ENCODE data around the gene SPAG16. TPM values are rescaled to one million over a fixed set of nuclear protein-coding genes. Genes with fewer than 3 reads are reported as not detected.

SPAG16 gene
- total and polyA plus RNA-seq, 4 donors, result 8.7 to 90.6 (median 21.6) TPM

- no peak for DNase-seq
- Histone ChIP-seq H3K9me3 (ENCODE audit: control insufficient read depth in 4 of 4, insufficient read depth in 3 of 4, low read length in 3 of 4) (peaks cover 0 to 12% (median 0%) of the 10 kb centered on the region in 4 donors), H3K36me3 (ENCODE audit: control insufficient read depth in 4 of 4, insufficient read depth in 4 of 4, low read length in 4 of 4) (no peaks in the 10 kb centered on the region), H3K27me3 (ENCODE audit: control insufficient read depth in 3 of 3, insufficient read depth in 3 of 3, low read length in 2 of 3) (no peaks in the 10 kb centered on the region), H3K9ac (ENCODE audit: insufficient read depth in 1 of 2, low read length in 2 of 2) (no peak overlapping the region), H3K27ac (ENCODE audit: low read depth in 1 of 2, low read length in 1 of 2) (no peak overlapping the region), H3K4me3 (no peak overlapping the region), H3K4me1 (ENCODE audit: control insufficient read depth in 5 of 5, insufficient read depth in 5 of 5, low read length in 5 of 5) (no peaks in the 10 kb centered on the region)
- ATAC-seq (ENCODE audit: insufficient read depth, low FRiP score), result no peak
- no peak for TF ChIP-seq CTCF (IDR thresholded peaks at IDR 0.05; ENCODE audit: control extremely low read depth, extremely low read depth)
- 80 to 84% methylated on average over 3 of the region's 3 CpGs for WGBS, 2 donors
These were observed 750.2 kb downstream of the SPAG16 start for GRCh38 chr2:214034417-214034816.

- TF ChIP-seq CTCF (IDR thresholded peaks at IDR 0.05; ENCODE audit: control extremely low read depth, extremely low read depth), result no peak
- no peak overlapping the region for H3K9ac ChIP-seq (ENCODE audit: insufficient read depth in 1 of 2, low read length in 2 of 2)
- H3K4me1 ChIP-seq (ENCODE audit: control insufficient read depth in 5 of 5, insufficient read depth in 5 of 5, low read length in 5 of 5), result no peaks in the 10 kb centered on the region
- H3K36me3 ChIP-seq (ENCODE audit: control insufficient read depth in 4 of 4, insufficient read depth in 4 of 4, low read length in 4 of 4), result no peaks in the 10 kb centered on the region
- no peak overlapping the region for H3K27ac ChIP-seq (ENCODE audit: low read depth in 1 of 2, low read length in 1 of 2)
- peaks cover 0 to 12% (median 0%) of the 10 kb centered on the region in 4 donors for H3K9me3 ChIP-seq (ENCODE audit: control insufficient read depth in 4 of 4, insufficient read depth in 3 of 4, low read length in 3 of 4)
- DNase-seq, result no peak
- WGBS, 2 donors, result 87 to 94% methylated on average over 8 of the region's 8 CpGs
- H3K27me3 ChIP-seq (ENCODE audit: control insufficient read depth in 3 of 3, insufficient read depth in 3 of 3, low read length in 2 of 3), result no peaks in the 10 kb centered on the region
- H3K4me3 ChIP-seq, result no peak overlapping the region
- ATAC-seq (ENCODE audit: insufficient read depth, low FRiP score), result no peak
These were observed 751.0 kb downstream of the SPAG16 start for GRCh38 chr2:214035091-214035852.

DNA sequence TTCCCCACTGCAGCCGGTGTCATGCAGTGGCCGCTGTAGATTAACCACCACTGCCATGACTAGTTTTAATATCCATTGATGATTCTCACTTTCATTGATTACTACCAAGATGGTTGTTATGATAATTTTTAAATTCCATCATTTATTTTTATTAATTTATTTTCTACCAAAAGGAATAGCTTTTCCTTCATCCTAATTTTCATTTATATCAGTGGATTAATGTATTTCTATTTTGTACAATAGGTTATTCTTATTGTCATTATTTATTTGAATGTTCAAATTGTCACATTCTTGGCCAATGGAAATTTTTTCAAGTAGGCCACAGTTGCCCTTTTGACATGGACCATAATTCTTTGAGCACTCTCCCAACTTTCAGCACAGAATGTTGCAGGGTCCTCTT is 751.7 kb downstream of the SPAG16 start:
- Histone ChIP-seq H3K4me1 (ENCODE audit: control insufficient read depth in 5 of 5, insufficient read depth in 5 of 5, low read length in 5 of 5) (no peaks in the 10 kb centered on the region), H3K27me3 (ENCODE audit: control insufficient read depth in 3 of 3, insufficient read depth in 3 of 3, low read length in 2 of 3) (no peaks in the 10 kb centered on the region), H3K4me3 (no peak overlapping the region), H3K27ac (ENCODE audit: low read depth in 1 of 2, low read length in 1 of 2) (no peak overlapping the region), H3K36me3 (ENCODE audit: control insufficient read depth in 4 of 4, insufficient read depth in 4 of 4, low read length in 4 of 4) (no peaks in the 10 kb centered on the region), H3K9ac (ENCODE audit: insufficient read depth in 1 of 2, low read length in 2 of 2) (no peak overlapping the region), H3K9me3 (ENCODE audit: control insufficient read depth in 4 of 4, insufficient read depth in 3 of 4, low read length in 3 of 4) (peaks cover 0 to 12% (median 0%) of the 10 kb centered on the region in 4 donors)
- ATAC-seq (ENCODE audit: insufficient read depth, low FRiP score) (no peak), DNase-seq (no peak)
- no peak for TF ChIP-seq CTCF (IDR thresholded peaks at IDR 0.05; ENCODE audit: control extremely low read depth, extremely low read depth)
- 96% methylated on average over 2 of the region's 2 CpGs for WGBS, 2 donors

DNA sequence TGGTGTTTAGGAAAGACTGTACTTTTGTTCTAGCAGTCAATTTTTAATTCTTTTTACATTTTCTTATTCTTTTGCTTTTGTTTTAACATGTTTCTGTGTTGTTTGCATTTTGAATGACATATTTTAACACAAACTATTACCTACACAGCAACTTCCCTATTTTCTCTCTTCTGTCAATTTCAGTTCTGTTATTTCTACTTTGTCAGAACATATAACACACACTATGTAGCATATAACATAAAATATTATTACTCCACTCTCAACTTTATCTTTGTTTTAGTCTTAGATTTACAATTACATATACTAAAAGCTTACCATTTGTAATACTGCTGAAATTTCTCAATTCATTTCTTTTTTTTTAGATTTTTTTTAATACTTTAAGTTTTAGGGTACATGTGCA is 753.9 kb downstream of the SPAG16 start:
- Histone ChIP-seq H3K4me1 (ENCODE audit: control insufficient read depth in 5 of 5, insufficient read depth in 5 of 5, low read length in 5 of 5) (no peaks in the 10 kb centered on the region), H3K36me3 (ENCODE audit: control insufficient read depth in 4 of 4, insufficient read depth in 4 of 4, low read length in 4 of 4) (no peaks in the 10 kb centered on the region), H3K9me3 (ENCODE audit: control insufficient read depth in 4 of 4, insufficient read depth in 3 of 4, low read length in 3 of 4) (peaks cover 0 to 12% (median 0%) of the 10 kb centered on the region in 4 donors), H3K9ac (ENCODE audit: insufficient read depth in 1 of 2, low read length in 2 of 2) (no peak overlapping the region), H3K4me3 (no peak overlapping the region), H3K27me3 (ENCODE audit: control insufficient read depth in 3 of 3, insufficient read depth in 3 of 3, low read length in 2 of 3) (no peaks in the 10 kb centered on the region), H3K27ac (ENCODE audit: low read depth in 1 of 2, low read length in 1 of 2) (no peak overlapping the region)
- no peak for TF ChIP-seq CTCF (IDR thresholded peaks at IDR 0.05; ENCODE audit: control extremely low read depth, extremely low read depth)
- no peak for ATAC-seq (ENCODE audit: insufficient read depth, low FRiP score)
- no peak for DNase-seq

Data from lung (tissue), 12 donors.